Measurements from ENCODE around the gene COL23A1. TPM values are rescaled to one million over a fixed set of nuclear protein-coding genes. Genes with fewer than 3 reads are reported as not detected.
A peak's percentile ranks its signal among the peaks of the same experiment; 100 is the strongest.

Gene COL23A1
- total and polyA plus RNA-seq, 8 donors, result 0.52 to 9.5 (median 7.5) TPM

DNA sequence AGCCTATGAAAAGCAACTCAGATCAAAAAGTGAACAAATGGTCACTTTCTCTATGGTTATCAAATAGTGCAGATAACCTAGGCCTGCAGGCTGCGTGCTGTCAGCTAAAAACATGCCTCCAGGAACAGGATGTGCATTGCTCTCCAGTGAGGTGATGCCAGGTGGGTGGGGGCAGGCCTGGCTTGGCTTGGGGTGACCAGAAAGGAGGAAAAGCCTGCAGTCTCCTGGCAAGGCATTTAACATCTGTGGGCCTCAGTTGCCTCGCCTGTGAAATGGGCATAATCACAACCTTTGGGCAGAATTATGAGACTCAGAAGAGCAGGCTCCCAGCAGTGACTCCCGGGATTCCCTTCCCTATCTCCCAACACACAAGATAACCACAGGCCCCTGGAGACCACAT is 135.9 kb downstream of the COL23A1 start:
- no peaks in the 10 kb centered on the region for H3K36me3 ChIP-seq
- TF ChIP-seq, protein P1, sequence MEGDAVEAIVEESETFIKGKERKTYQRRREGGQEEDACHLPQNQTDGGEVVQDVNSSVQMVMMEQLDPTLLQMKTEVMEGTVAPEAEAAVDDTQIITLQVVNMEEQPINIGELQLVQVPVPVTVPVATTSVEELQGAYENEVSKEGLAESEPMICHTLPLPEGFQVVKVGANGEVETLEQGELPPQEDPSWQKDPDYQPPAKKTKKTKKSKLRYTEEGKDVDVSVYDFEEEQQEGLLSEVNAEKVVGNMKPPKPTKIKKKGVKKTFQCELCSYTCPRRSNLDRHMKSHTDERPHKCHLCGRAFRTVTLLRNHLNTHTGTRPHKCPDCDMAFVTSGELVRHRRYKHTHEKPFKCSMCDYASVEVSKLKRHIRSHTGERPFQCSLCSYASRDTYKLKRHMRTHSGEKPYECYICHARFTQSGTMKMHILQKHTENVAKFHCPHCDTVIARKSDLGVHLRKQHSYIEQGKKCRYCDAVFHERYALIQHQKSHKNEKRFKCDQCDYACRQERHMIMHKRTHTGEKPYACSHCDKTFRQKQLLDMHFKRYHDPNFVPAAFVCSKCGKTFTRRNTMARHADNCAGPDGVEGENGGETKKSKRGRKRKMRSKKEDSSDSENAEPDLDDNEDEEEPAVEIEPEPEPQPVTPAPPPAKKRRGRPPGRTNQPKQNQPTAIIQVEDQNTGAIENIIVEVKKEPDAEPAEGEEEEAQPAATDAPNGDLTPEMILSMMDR (IDR thresholded peaks at IDR 0.05), result no peak
- H3K4me3 ChIP-seq, result no peak overlapping the region
- intact Hi-C loops (cut with DNase I), result no loop called here
- DNase-seq (no peak), ATAC-seq (no peak)
- H3K27me3 ChIP-seq, result peaks cover 0 to 13% of the 10 kb centered on the region in 2 donors
- no peaks in the 10 kb centered on the region for H3K9me3 ChIP-seq
- H3K27ac ChIP-seq, result no peak overlapping the region
- H3K4me1 ChIP-seq, result peaks cover 0 to 9% of the 10 kb centered on the region in 2 donors

DNA sequence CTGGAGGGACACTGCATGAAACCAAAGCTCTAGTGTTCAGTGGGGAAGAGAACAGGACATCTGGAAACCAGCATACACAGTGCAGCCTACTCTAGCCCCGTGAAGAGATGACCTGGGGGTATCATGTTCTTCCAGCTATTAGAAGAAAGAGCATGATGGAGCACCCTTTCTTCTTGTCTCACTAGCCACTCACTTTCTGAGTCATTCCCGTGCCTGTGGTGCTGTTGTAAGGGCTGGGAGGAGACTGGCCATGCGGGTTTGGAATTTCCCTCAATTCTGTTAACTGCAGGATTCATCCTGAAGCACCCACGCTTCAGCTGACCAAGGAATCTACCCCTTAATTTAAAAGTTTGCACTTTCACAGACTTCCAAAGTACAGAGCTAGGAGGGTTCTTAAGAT is 137.0 kb downstream of the COL23A1 start:
- no peaks in the 10 kb centered on the region for H3K36me3 ChIP-seq
- DNase-seq, result peak in 1 of 4 donors; percentile 32
- peak; percentile 54 for ATAC-seq
- no peaks in the 10 kb centered on the region for H3K9me3 ChIP-seq
- no peak overlapping the region for H3K27ac ChIP-seq
- peaks cover 0 to 9% of the 10 kb centered on the region in 2 donors for H3K4me1 ChIP-seq
- H3K27me3 ChIP-seq, result peaks cover 0 to 18% of the 10 kb centered on the region in 2 donors
- TF ChIP-seq, protein P1 (IDR thresholded peaks at IDR 0.05), result no peak
- no peak overlapping the region for H3K4me3 ChIP-seq
- intact Hi-C loops (cut with DNase I), result no loop called here

DNA sequence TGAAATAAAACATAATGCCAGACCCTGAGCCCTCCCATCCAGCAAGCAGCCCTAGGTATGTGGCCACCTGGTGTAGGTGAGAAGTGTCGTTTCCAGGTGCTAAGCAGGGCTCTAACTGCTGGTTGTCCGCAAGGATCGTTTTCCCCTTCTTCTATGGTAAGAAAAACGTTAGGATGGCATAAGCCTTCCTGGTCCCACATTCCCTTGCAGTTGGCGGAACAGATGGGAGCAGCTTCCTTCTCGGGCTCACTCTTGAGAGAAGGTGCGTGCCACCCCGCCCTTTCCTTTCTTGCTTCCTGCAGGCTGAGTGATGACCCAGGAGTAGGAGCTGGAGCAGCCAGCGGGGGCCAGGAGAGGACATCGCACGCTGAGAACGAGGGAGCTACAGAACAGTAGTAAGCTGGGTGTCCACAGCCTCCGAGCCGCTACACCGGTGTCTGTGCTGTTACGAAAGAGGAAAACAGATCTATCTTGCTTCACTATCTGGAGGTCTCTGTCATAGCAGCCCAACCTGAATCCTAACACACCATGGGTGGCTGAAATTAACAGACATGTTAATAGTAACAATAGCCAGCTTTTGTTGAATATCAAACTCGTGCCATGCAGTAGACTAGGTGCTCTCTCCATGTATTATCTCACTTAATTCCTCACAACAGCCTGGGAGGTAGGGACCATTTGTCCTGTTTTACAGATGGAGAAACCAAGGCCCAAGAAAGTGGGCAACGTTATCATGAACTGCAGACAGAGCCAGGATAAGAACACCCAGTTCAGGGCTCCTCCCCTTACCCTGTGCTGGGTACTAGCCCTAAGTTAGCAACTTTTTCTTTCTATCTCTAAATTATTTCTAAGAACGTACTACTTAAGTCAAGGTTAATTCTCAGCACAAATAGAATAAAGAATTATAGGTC is 139.8 kb downstream of the COL23A1 start:
- intact Hi-C loops (cut with DNase I), result no loop called here
- TF ChIP-seq, protein P1 (IDR thresholded peaks at IDR 0.05), result no peak

DNA sequence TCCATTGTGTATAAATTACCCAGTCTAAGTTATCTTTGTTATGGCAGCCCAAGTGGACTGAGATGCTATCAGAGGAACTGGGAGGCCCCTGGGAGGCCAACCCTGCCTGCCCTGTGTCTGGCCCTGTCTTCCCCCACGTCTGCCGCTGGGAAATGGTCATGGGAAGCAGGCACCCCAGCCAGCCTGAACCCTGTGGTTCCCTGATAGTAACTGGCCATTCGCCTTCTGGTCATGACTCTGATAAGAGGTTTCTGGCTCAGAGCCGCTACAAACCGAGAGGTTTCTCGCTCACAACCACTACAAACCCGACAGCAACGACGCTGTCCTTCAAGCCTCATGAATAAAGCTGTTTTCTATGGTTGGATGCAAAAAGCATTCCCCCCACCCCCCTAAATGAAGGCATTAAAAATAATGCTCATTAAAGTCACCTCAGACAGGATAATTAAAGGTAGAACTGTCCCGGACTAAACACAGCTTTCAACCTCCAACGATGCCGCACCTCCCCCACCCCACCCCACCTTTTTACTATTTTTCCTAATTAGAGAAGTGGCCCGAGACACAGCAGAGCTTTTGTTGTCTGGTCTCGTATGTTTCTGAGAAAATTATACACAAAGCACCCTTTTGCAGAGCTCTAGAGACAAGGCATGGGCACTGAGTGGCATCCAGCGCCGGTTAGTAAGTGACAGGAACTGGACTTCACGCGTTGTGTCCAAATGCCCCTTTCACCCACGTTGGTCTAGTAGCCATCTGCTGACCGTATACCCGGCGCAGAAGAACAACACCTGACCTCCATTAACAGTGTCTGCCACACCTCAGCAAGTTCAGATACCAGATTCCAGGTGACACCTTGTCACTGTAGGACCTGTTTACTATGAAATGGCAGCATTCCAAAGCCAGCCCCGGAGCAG is 140.8 kb downstream of the COL23A1 start:
- Histone ChIP-seq H3K27ac (no peak overlapping the region), H3K4me1 (peaks cover 0 to 9% of the 10 kb centered on the region in 2 donors), H3K4me3 (no peak overlapping the region), H3K36me3 (no peaks in the 10 kb centered on the region), H3K9me3 (no peaks in the 10 kb centered on the region), H3K27me3 (peaks cover 0 to 18% of the 10 kb centered on the region in 2 donors)
- TF ChIP-seq, protein P1 (IDR thresholded peaks at IDR 0.05), result no peak
- intact Hi-C loops (cut with DNase I), result no loop called here
- peak; percentile 26 for ATAC-seq
- DNase-seq, result peak in 1 of 4 donors; percentile 28

More for the DNA sequence above, 139.8 kb downstream of the COL23A1 start:
- peaks cover 0 to 18% of the 10 kb centered on the region in 2 donors for H3K27me3 ChIP-seq
- no peaks in the 10 kb centered on the region for H3K9me3 ChIP-seq
- DNase-seq (no peak), ATAC-seq (no peak)
- no peaks in the 10 kb centered on the region for H3K36me3 ChIP-seq
- H3K27ac ChIP-seq, result no peak overlapping the region
- peaks cover 0 to 9% of the 10 kb centered on the region in 2 donors for H3K4me1 ChIP-seq
- no peak overlapping the region for H3K4me3 ChIP-seq
